ENCODE results near the gene RPL18A. TPM values are rescaled to one million over a fixed set of nuclear protein-coding genes. Genes with fewer than 3 reads are reported as not detected.

Gene RPL18A
- total and polyA plus RNA-seq, 2 of the 13 experiments (the other 11 are each of a cell fraction or from before 2014, with no cell fraction given), result 1,471 to 2,004 TPM

DNA sequence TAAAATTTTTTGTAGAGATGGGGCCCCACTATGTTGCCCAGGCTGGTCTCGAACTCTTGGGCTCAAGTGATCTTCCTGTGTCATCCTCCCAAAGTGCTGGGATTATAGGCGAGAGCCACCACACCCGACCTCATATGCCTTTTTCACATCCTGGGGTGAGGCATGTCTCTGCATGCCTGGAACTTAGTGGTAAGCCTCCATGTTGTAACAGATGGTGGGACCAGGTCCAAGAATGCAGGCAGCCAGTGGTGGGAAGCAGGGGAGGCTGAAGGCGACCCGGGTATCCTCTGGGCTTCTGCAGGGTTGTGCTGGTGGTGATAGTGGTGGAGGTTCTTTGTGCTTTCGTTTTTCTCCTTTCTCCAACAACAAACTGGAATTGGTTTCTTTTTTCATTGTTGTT, 43.0 kb downstream of the RPL18A start (continued):
- TF ChIP-seq FOXP4 (CRISPR knock-in tag; IDR thresholded peaks at IDR 0.05) (no peak), RFX1 (IDR thresholded peaks at IDR 0.05) (no peak), WIZ (CRISPR knock-in tag; IDR thresholded peaks at IDR 0.05) (no peak), ZBTB7B (CRISPR knock-in tag; IDR thresholded peaks at IDR 0.05) (no peak), FOXC1 (CRISPR knock-in tag; IDR thresholded peaks at IDR 0.05; ENCODE audit: borderline replicate concordance) (no peak), ZNF720 (CRISPR knock-in tag; IDR thresholded peaks at IDR 0.05) (no peak)

GRCh38 chr19:17908244-17908643, 48.5 kb downstream of the RPL18A start:
- Histone ChIP-seq H3K27me3 (ENCODE audit: control insufficient read depth in 1 of 2, insufficient read depth in 2 of 2, low read length in 2 of 2) (no peaks in the 10 kb centered on the region), H3K36me3 (replicated peaks in 1 of 2; ENCODE audit: control insufficient read depth in 1 of 2, insufficient read depth in 2 of 2, low read length in 2 of 2) (no peaks in the 10 kb centered on the region)
- CTCF ChIA-PET (ENCODE audit: low intra/inter-chr PET ratio, low total read pairs), result no interaction called here

More at GRCh38 chr19:17908244-17908643, 48.5 kb downstream of the RPL18A start:
- H3K9ac ChIP-seq (ENCODE audit: insufficient read depth, low read depth, low read length), result no peak overlapping the region
- no peak for TF ChIP-seq TP53 (CRISPR knock-in tag; conservative IDR thresholded peaks at IDR 0.05)
- 0 out of 2 replicates have a peak, but pooled peaks have one; percentile 57 for TF ChIP-seq ZNF280D (CRISPR knock-in tag; IDR thresholded peaks at IDR 0.05)
- no peak for TF ChIP-seq IKZF1 (IDR thresholded peaks at IDR 0.05)
- intact Hi-C loops (cut with micrococcal nuclease; ENCODE audit: unreplicated experiment) (no loop called here), in situ Hi-C loops (cut with HindIII; ENCODE audit: extremely low pct_ligation_motif_present, low pct_unique_long_range_greater_than_20kb) (no loop called here)
- H4K20me1 ChIP-seq (ENCODE audit: insufficient read depth, low read length), result no peaks in the 10 kb centered on the region
- WGBS (ENCODE audit: low lambda C conversion rate), result 36% methylated on average over 3 of the region's 3 CpGs
- H3K79me2 ChIP-seq (ENCODE audit: insufficient read depth, low read length), result no peaks in the 10 kb centered on the region
- no peak overlapping the region for H3K27ac ChIP-seq (ENCODE audit: extremely low read length, insufficient read depth, low read length)
- no peak overlapping the region for H2AFZ ChIP-seq (ENCODE audit: low read length)
- no peak overlapping the region for H3K4me2 ChIP-seq (ENCODE audit: low read depth, low read length)
- no peaks in the 10 kb centered on the region for H3K4me1 ChIP-seq (ENCODE audit: insufficient read depth, low read length)
- POLR2A ChIA-PET, result no interaction called here
- peaks cover 15% of the 10 kb centered on the region for H3K9me3 ChIP-seq (ENCODE audit: low read length)
- ATAC-seq (no peak), FAIRE-seq (no peak), DNase-seq (ENCODE audit: low spot score) (no peak)
- H3K4me3 ChIP-seq (replicated peaks in 1 of 3; ENCODE audit: insufficient read depth in 1 of 3, low read depth in 2 of 3, low read length in 3 of 3), result no peak overlapping the region
- no TSS peak for BruUV-seq (replicated peaks)

All from HepG2 (cell line).